HG03565 (cell line): ENCODE results near the gene TPCN2.
"Not testable (repeated sequence)": the region's sequence is repeated elsewhere in the genome, so short reads cannot be mapped to it uniquely, and the experiment has no call there.

Experiments
- ATAC-seq: cut with Tn5 transposase; IDR thresholded peaks from one replicate; pipeline ENCODE4 v1.9.1; 2021; ENCODE audit warnings: mild to moderate bottlenecking, moderate library complexity; ENCODE audit not compliant: unreplicated experiment

The TPCN2 gene

GRCh38 chr11:69074375-69075140 is 25.8 kb downstream of the TPCN2 start:
- ATAC-seq = no peak

- ATAC-seq = no peak
These were observed 26.8 kb downstream of the TPCN2 start for GRCh38 chr11:69075421-69076128.

- no peak for ATAC-seq
These were observed 27.5 kb downstream of the TPCN2 start for GRCh38 chr11:69076129-69076791.

- not testable (repeated sequence) for ATAC-seq
These were observed 28.2 kb downstream of the TPCN2 start for GRCh38 chr11:69076977-69077376.

- no peak for ATAC-seq
These were observed 29.8 kb downstream of the TPCN2 start for GRCh38 chr11:69078508-69078907.

- ATAC-seq = no peak
These were observed 30.3 kb downstream of the TPCN2 start for GRCh38 chr11:69078930-69079605.

- ATAC-seq = no peak
These were observed 31.0 kb downstream of the TPCN2 start for GRCh38 chr11:69079661-69080256.

- ATAC-seq = no peak
These were observed 31.7 kb downstream of the TPCN2 start for GRCh38 chr11:69080257-69080995.

- ATAC-seq = no peak
These were observed 32.4 kb downstream of the TPCN2 start for GRCh38 chr11:69081180-69081579.

- no peak for ATAC-seq
These were observed 35.0 kb downstream of the TPCN2 start for GRCh38 chr11:69083531-69084247.

- no peak for ATAC-seq
These were observed 35.6 kb downstream of the TPCN2 start for GRCh38 chr11:69084371-69084770.

GRCh38 chr11:69085490-69086095 is 36.9 kb downstream of the TPCN2 start:
- ATAC-seq = no peak

- ATAC-seq = no peak
These were observed 37.7 kb downstream of the TPCN2 start for GRCh38 chr11:69086152-69087132.

GRCh38 chr11:69087133-69087524 is 38.4 kb downstream of the TPCN2 start:
- no peak for ATAC-seq

- no peak for ATAC-seq
These were observed 39.1 kb downstream of the TPCN2 start for GRCh38 chr11:69087811-69088210.

- ATAC-seq = no peak
These were observed 40.0 kb downstream of the TPCN2 start for GRCh38 chr11:69088676-69089146.

- ATAC-seq = no peak
These were observed 40.5 kb downstream of the TPCN2 start for GRCh38 chr11:69089258-69089657.

- ATAC-seq = no peak
These were observed 43.0 kb downstream of the TPCN2 start for GRCh38 chr11:69091638-69092165.
